K562 (cell line): ENCODE data around the gene TMEM255A.

Source experiments
- BHLHE40 ChIP-seq: IDR thresholded peaks from 2 replicates; pipeline ENCODE4 v1.6.1; 2011; ENCODE audit warnings: low read length, improper control_type of control experiment
- DIDO1 ChIP-seq: fragments of 450-650 bp; IDR thresholded peaks from 2 replicates; pipeline ENCODE4 v1.6.1; 2016; ENCODE audit warnings: low read depth, missing biosample characterization, missing genetic modification characterization
- GATA2 ChIP-seq: sonication (generic); formaldehyde crosslinking; IDR thresholded peaks from 2 replicates; pipeline ENCODE4 v1.4.0; 2020; ENCODE audit warnings: mild to moderate bottlenecking, missing genetic modification reagents
- HCFC1 ChIP-seq: IDR thresholded peaks from 2 replicates; pipeline ENCODE4 v1.6.1; 2012; ENCODE audit warnings: low read depth, low read length, improper control_type of control experiment
- JUND ChIP-seq, 2 experiments: IDR thresholded peaks; 2 replicates in 1 of 2; 3 replicates in 1 of 2; pipeline ENCODE4 v1.6.1; 2011; ENCODE audit warnings: borderline replicate concordance in 2 of 2, low read depth in 2 of 2, low read length in 2 of 2, improper control_type of control experiment in 1 of 2, missing biosample characterization in 1 of 2, missing genetic modification characterization in 1 of 2, missing genetic modification reagents in 1 of 2
- MYNN ChIP-seq, 2 experiments: sonication (generic); formaldehyde crosslinking in 1 of 2; IDR thresholded peaks; 2 replicates each; pipeline versions ENCODE4 v1.5.0 to v1.6.1; 2016 to 2020; ENCODE audit warnings: antibody characterized with exemption in 1 of 2, missing genetic modification reagents in 1 of 2
- PHTF2 ChIP-seq: fragments of 250-450 bp; sonication (Bioruptor Pico); IDR thresholded peaks from 2 replicates; pipeline ENCODE4 v1.5.0; 2021; ENCODE audit warnings: mild to moderate bottlenecking
- SRF ChIP-seq, 2 experiments: fragments of 250-450, 450-650 bp in 1 of 2; sonication (Bioruptor Pico) in 1 of 2; sonication (generic) in 1 of 2; formaldehyde crosslinking; IDR thresholded peaks; 2 replicates each; pipeline versions ENCODE4 v1.5.0 to v1.5.1; 2020 to 2022; ENCODE audit warnings: mild to moderate bottlenecking in 1 of 2, missing genetic modification reagents in 1 of 2
- ZNF24 ChIP-seq: fragments of 450-650 bp; IDR thresholded peaks from 2 replicates; pipeline ENCODE4 v1.6.1; 2016
- TF ChIP-seq, protein P1 (sequence below), 2 experiments: fragments of 450-650 bp; IDR thresholded peaks; 2 replicates each; pipeline ENCODE4 v1.6.1; 2016
- TF ChIP-seq, protein P2 (sequence below), 3 experiments: IDR thresholded peaks in 2 of 3; conservative IDR thresholded peaks in 1 of 3; 2 replicates each; pipeline ENCODE4 v1.5.1; 2011 to 2012; ENCODE audit warnings: low read length in 3 of 3, mild to moderate bottlenecking in 3 of 3, control low read depth in 2 of 3, improper control_type of control experiment in 1 of 3, inconsistent platforms in 1 of 3, low read depth in 1 of 3, mixed read lengths in 1 of 3, moderate library complexity in 1 of 3; ENCODE audit not compliant: insufficient read depth in 2 of 3
- TF ChIP-seq, protein P3 (sequence below): fragments of 450-650 bp; formaldehyde crosslinking; IDR thresholded peaks from 2 replicates; pipeline ENCODE4 v1.4.0; 2020; ENCODE audit warnings: mild to moderate bottlenecking, mixed read lengths
- TF ChIP-seq, protein P4 (sequence below): IDR thresholded peaks from 2 replicates; pipeline ENCODE4 v1.6.1; 2011; ENCODE audit warnings: borderline replicate concordance, low read depth, mild to moderate bottlenecking, moderate library complexity, low read length; ENCODE audit not compliant: insufficient read depth, poor library complexity, severe bottlenecking
- TF ChIP-seq, protein P5 (sequence below): fragments of 450-650 bp; IDR thresholded peaks from 2 replicates; pipeline ENCODE4 v1.6.1; 2017; ENCODE audit warnings: antibody characterized with exemption, mild to moderate bottlenecking

DNA sequence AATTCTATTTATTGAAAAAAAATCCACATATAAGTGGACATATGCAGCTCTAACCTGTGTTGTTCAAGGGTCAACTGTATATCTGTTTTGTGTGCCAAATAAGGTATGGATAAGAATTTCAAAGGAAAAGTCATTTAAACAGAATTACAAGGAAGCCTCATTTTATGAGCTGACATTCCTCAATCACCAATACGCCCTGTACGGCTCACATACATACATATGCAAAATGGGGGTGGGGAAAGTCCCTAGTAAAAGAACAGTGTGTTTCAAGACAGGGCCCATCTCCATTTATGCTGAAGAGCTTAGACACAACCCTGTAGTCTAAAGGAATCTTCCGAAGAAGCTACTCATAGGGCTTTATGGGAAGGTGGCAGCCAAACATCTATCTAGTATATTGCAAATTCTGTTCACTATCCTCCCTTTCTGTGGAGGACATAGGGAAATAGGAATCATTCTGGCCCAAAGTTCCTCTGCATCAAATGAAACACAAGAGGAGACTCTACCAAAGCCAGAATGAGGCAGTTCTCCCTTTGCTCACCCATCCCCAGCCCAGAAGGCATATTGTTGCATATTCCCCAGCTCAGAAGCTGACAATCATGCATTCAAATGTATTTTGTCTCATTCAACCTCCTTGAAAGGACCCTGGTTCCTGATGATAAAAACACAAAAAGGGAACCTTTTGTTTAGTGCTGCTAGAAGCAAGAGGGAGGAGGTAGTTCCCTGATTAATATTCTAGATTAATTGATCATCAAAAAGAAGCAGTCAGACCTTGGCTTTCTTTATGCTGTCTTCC lies 74.4 kb downstream of the TMEM255A start:
- TF ChIP-seq SRF (CRISPR knock-in tag; IDR thresholded peaks at IDR 0.05) (no peak), BHLHE40 (no peak), ZNF24 (no peak), PHTF2 (CRISPR knock-in tag) (no peak), DIDO1 (tag) (no peak), GATA2 (CRISPR knock-in tag) (no peak), HCFC1 (no peak), MYNN (IDR thresholded peaks at IDR 0.05) (no peak), MYNN (CRISPR knock-in tag; IDR thresholded peaks at IDR 0.05) (no peak), JUND (IDR thresholded peaks at IDR 0.05; ENCODE audit: borderline replicate concordance, low read depth, low read length) (no peak), JUND (tag; IDR thresholded peaks at IDR 0.05; ENCODE audit: borderline replicate concordance, low read depth, low read length) (no peak)
- TF ChIP-seq, protein P1, sequence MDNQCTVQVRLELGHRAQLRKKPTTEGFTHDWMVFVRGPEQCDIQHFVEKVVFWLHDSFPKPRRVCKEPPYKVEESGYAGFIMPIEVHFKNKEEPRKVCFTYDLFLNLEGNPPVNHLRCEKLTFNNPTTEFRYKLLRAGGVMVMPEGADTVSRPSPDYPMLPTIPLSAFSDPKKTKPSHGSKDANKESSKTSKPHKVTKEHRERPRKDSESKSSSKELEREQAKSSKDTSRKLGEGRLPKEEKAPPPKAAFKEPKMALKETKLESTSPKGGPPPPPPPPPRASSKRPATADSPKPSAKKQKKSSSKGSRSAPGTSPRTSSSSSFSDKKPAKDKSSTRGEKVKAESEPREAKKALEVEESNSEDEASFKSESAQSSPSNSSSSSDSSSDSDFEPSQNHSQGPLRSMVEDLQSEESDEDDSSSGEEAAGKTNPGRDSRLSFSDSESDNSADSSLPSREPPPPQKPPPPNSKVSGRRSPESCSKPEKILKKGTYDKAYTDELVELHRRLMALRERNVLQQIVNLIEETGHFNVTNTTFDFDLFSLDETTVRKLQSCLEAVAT (IDR thresholded peaks at IDR 0.05) = no peak
- TF ChIP-seq, protein P2, sequence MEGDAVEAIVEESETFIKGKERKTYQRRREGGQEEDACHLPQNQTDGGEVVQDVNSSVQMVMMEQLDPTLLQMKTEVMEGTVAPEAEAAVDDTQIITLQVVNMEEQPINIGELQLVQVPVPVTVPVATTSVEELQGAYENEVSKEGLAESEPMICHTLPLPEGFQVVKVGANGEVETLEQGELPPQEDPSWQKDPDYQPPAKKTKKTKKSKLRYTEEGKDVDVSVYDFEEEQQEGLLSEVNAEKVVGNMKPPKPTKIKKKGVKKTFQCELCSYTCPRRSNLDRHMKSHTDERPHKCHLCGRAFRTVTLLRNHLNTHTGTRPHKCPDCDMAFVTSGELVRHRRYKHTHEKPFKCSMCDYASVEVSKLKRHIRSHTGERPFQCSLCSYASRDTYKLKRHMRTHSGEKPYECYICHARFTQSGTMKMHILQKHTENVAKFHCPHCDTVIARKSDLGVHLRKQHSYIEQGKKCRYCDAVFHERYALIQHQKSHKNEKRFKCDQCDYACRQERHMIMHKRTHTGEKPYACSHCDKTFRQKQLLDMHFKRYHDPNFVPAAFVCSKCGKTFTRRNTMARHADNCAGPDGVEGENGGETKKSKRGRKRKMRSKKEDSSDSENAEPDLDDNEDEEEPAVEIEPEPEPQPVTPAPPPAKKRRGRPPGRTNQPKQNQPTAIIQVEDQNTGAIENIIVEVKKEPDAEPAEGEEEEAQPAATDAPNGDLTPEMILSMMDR (IDR thresholded peaks at IDR 0.05 in 2 of 3, conservative IDR thresholded peaks at IDR 0.05 in 1 of 3; ENCODE audit: insufficient read depth in 2 of 3, low read depth in 1 of 3, low read length in 3 of 3) = no peak
- TF ChIP-seq, protein P3, sequence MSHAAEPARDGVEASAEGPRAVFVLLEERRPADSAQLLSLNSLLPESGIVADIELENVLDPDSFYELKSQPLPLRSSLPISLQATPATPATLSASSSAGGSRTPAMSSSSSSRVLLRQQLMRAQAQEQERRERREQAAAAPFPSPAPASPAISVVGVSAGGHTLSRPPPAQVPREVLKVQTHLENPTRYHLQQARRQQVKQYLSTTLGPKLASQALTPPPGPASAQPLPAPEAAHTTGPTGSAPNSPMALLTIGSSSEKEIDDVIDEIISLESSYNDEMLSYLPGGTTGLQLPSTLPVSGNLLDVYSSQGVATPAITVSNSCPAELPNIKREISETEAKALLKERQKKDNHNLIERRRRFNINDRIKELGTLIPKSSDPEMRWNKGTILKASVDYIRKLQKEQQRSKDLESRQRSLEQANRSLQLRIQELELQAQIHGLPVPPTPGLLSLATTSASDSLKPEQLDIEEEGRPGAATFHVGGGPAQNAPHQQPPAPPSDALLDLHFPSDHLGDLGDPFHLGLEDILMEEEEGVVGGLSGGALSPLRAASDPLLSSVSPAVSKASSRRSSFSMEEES (CRISPR knock-in tag) = no peak
- TF ChIP-seq, protein P4, sequence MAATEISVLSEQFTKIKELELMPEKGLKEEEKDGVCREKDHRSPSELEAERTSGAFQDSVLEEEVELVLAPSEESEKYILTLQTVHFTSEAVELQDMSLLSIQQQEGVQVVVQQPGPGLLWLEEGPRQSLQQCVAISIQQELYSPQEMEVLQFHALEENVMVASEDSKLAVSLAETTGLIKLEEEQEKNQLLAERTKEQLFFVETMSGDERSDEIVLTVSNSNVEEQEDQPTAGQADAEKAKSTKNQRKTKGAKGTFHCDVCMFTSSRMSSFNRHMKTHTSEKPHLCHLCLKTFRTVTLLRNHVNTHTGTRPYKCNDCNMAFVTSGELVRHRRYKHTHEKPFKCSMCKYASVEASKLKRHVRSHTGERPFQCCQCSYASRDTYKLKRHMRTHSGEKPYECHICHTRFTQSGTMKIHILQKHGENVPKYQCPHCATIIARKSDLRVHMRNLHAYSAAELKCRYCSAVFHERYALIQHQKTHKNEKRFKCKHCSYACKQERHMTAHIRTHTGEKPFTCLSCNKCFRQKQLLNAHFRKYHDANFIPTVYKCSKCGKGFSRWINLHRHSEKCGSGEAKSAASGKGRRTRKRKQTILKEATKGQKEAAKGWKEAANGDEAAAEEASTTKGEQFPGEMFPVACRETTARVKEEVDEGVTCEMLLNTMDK = no peak
- TF ChIP-seq, protein P5, sequence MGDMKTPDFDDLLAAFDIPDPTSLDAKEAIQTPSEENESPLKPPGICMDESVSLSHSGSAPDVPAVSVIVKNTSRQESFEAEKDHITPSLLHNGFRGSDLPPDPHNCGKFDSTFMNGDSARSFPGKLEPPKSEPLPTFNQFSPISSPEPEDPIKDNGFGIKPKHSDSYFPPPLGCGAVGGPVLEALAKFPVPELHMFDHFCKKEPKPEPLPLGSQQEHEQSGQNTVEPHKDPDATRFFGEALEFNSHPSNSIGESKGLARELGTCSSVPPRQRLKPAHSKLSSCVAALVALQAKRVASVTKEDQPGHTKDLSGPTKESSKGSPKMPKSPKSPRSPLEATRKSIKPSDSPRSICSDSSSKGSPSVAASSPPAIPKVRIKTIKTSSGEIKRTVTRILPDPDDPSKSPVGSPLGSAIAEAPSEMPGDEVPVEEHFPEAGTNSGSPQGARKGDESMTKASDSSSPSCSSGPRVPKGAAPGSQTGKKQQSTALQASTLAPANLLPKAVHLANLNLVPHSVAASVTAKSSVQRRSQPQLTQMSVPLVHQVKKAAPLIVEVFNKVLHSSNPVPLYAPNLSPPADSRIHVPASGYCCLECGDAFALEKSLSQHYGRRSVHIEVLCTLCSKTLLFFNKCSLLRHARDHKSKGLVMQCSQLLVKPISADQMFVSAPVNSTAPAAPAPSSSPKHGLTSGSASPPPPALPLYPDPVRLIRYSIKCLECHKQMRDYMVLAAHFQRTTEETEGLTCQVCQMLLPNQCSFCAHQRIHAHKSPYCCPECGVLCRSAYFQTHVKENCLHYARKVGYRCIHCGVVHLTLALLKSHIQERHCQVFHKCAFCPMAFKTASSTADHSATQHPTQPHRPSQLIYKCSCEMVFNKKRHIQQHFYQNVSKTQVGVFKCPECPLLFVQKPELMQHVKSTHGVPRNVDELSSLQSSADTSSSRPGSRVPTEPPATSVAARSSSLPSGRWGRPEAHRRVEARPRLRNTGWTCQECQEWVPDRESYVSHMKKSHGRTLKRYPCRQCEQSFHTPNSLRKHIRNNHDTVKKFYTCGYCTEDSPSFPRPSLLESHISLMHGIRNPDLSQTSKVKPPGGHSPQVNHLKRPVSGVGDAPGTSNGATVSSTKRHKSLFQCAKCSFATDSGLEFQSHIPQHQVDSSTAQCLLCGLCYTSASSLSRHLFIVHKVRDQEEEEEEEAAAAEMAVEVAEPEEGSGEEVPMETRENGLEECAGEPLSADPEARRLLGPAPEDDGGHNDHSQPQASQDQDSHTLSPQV = no peak
